Liver (tissue), 9 donors: ENCODE measurements around the gene RNU7-1. TPM values are rescaled to one million over a fixed set of nuclear protein-coding genes. Genes with fewer than 3 reads are reported as not detected.

ENCODE experiments used
- DNase-seq: peaks from one replicate; pipeline ENCODE4 v3.0.0-alpha.2; 2017; ENCODE audit warnings: low spot score
- H3K27ac ChIP-seq, 2 donors: one replicate each; pipeline ENCODE4 v1.7.0; 2013; ENCODE audit warnings: inconsistent platforms in 2 of 2, low read length in 2 of 2, control low read depth in 1 of 2, low read depth in 1 of 2, mild to moderate bottlenecking in 1 of 2
- H3K27me3 ChIP-seq, 4 donors: one replicate each; pipeline versions ENCODE4 v1.6.1 to v1.7.0; 2013; ENCODE audit warnings: low read length in 3 of 4, inconsistent platforms in 1 of 4, mild to moderate bottlenecking in 1 of 4, moderate library complexity in 1 of 4; ENCODE audit not compliant: control insufficient read depth in 4 of 4, insufficient read depth in 4 of 4
- H3K36me3 ChIP-seq, 4 donors: one replicate each; pipeline versions ENCODE4 v1.6.1 to v1.7.0; 2013; ENCODE audit warnings: low read length in 3 of 4, mild to moderate bottlenecking in 3 of 4, low read depth in 1 of 4, moderate library complexity in 1 of 4; ENCODE audit not compliant: control insufficient read depth in 4 of 4, insufficient read depth in 3 of 4
- H3K4me1 ChIP-seq, 4 donors: one replicate each; pipeline versions ENCODE4 v1.6.1 to v1.7.0; 2013; ENCODE audit warnings: low read length in 3 of 4, mild to moderate bottlenecking in 3 of 4, moderate library complexity in 1 of 4; ENCODE audit not compliant: control insufficient read depth in 4 of 4, insufficient read depth in 4 of 4
- H3K4me3 ChIP-seq, 3 donors: one replicate each; pipeline versions ENCODE4 v1.6.1 to v1.7.0; 2013; ENCODE audit warnings: low read length in 3 of 3, control low read depth in 1 of 3, low read depth in 1 of 3, mild to moderate bottlenecking in 1 of 3
- H3K9ac ChIP-seq, 2 donors: one replicate each; pipeline ENCODE4 v1.7.0; 2013; ENCODE audit warnings: low read length in 2 of 2, mild to moderate bottlenecking in 2 of 2, moderate library complexity in 2 of 2, control low read depth in 1 of 2, low read depth in 1 of 2
- H3K9me3 ChIP-seq, 4 donors: one replicate each; pipeline versions ENCODE4 v1.6.1 to v1.7.0; 2013; ENCODE audit warnings: low read length in 3 of 4; ENCODE audit not compliant: control insufficient read depth in 4 of 4
- ATF3 ChIP-seq: IDR thresholded peaks from 2 replicates; pipeline ENCODE4 v1.6.1; 2016; ENCODE audit warnings: antibody characterized with exemption
- CTCF ChIP-seq: fragments of 150-350 bp; IDR thresholded peaks from 2 replicates; pipeline ENCODE4 v1.5.1; 2017; ENCODE audit warnings: improper control_type of control experiment, low read depth, low read length; ENCODE audit not compliant: missing input control
- EGR1 ChIP-seq, 2 donors: IDR thresholded peaks; 2 replicates each; pipeline ENCODE4 v1.6.1; 2016 to 2018; ENCODE audit warnings: antibody characterized with exemption in 2 of 2, low read depth in 2 of 2
- FOXA1 ChIP-seq: IDR thresholded peaks from 2 replicates; pipeline ENCODE4 v1.6.1; 2016; ENCODE audit warnings: antibody characterized with exemption
- FOXA2 ChIP-seq: IDR thresholded peaks from 2 replicates; pipeline ENCODE4 v1.6.1; 2016; ENCODE audit warnings: antibody characterized with exemption
- GABPA ChIP-seq, 2 donors: IDR thresholded peaks in 1 of 2; conservative IDR thresholded peaks in 1 of 2; 2 replicates each; pipeline ENCODE4 v1.6.1; 2016; ENCODE audit warnings: antibody characterized with exemption in 2 of 2, mild to moderate bottlenecking in 1 of 2, moderate library complexity in 1 of 2
- HNF4A ChIP-seq, 2 donors: conservative IDR thresholded peaks; 2 replicates each; pipeline ENCODE4 v1.6.1; 2016; ENCODE audit warnings: antibody characterized with exemption in 2 of 2, mild to moderate bottlenecking in 2 of 2
- HNF4G ChIP-seq: IDR thresholded peaks from 2 replicates; pipeline ENCODE4 v1.6.1; 2016; ENCODE audit warnings: antibody characterized with exemption
- NR2F2 ChIP-seq: IDR thresholded peaks from 2 replicates; pipeline ENCODE4 v1.6.1; 2016; ENCODE audit warnings: antibody characterized with exemption
- RAD21 ChIP-seq, 2 donors: IDR thresholded peaks; 2 replicates each; pipeline ENCODE4 v1.6.1; 2016; ENCODE audit warnings: antibody characterized with exemption in 2 of 2, mild to moderate bottlenecking in 2 of 2
- REST ChIP-seq: IDR thresholded peaks from 2 replicates; pipeline ENCODE4 v1.6.1; 2016; ENCODE audit warnings: antibody characterized with exemption, mild to moderate bottlenecking
- RXRA ChIP-seq, 2 donors: IDR thresholded peaks; 2 replicates each; pipeline ENCODE4 v1.6.1; 2017 to 2018; ENCODE audit warnings: antibody characterized with exemption in 2 of 2, mild to moderate bottlenecking in 1 of 2
- SP1 ChIP-seq: IDR thresholded peaks from 2 replicates; pipeline ENCODE4 v1.6.1; 2018; ENCODE audit warnings: antibody characterized with exemption, mild to moderate bottlenecking
- YY1 ChIP-seq: IDR thresholded peaks from 2 replicates; pipeline ENCODE4 v1.6.1; 2016; ENCODE audit warnings: antibody characterized with exemption, mild to moderate bottlenecking
- ZBTB33 ChIP-seq: IDR thresholded peaks from 2 replicates; pipeline ENCODE4 v1.6.1; 2016; ENCODE audit warnings: antibody characterized with exemption
- WGBS: extraction: QIAGEN DNeasy Blood & Tissue Kit; methylation state at CpG from one replicate; pipeline ENCODE4 v1.1.7; 2013; 5-methylcytosine and 5-hydroxymethylcytosine counted together
- polyA plus RNA-seq, 2 donors: library from polyadenylated mRNA; stranded (reverse) in 1 of 2; unstranded in 1 of 2; fragments of 200-250 nt in 1 of 2; fragments of >200 nt in 1 of 2; fragmentation: Nextera tagmentation in 1 of 2; extraction: Ambion mirVana in 1 of 2; gene quantifications; one replicate each; pipeline versions ENCODE4 v1.2.1 to v1.2.3, GENCODE V29; 2013 to 2015
- total RNA-seq, 2 donors: library from RNA; depleted of rRNA; stranded (reverse); fragments of >200 nt; gene quantifications; one replicate each; pipeline ENCODE4 v1.2.3, GENCODE V29; 2014
- donor health status: healthy.
- donor health status: healthy.
- donor health status: healthy.
- donor health status: healthy.
- donor health status: healthy.

RNU7-1 gene
- total and polyA plus RNA-seq, 4 donors: not detected

GRCh38 chr12:6965714-6966113 lies 22.1 kb downstream of the RNU7-1 start:
- TF ChIP-seq EGR1 (IDR thresholded peaks at IDR 0.05; ENCODE audit: low read depth in 2 of 2) (no peak), FOXA1 (no peak), HNF4G (no peak), ZBTB33 (no peak), SP1 (no peak), YY1 (no peak), NR2F2 (no peak), ATF3 (no peak), REST (no peak), FOXA2 (no peak), GABPA (IDR thresholded peaks at IDR 0.05 in 1 of 2, conservative IDR thresholded peaks at IDR 0.05 in 1 of 2) (no peak)
- WGBS: 81% methylated on average over 4 of the region's 4 CpGs
- no peak for DNase-seq
- Histone ChIP-seq H3K27ac (peak overlapping the region; percentile 62 to 74), H3K4me1 (peaks cover 8 to 42% (median 24%) of the 10 kb centered on the region in 4 donors), H3K27me3 (no peaks in the 10 kb centered on the region), H3K9ac (no peak overlapping the region), H3K4me3 (no peak overlapping the region), H3K9me3 (no peaks in the 10 kb centered on the region), H3K36me3 (peaks cover 13 to 34% (median 28%) of the 10 kb centered on the region in 4 donors)

GRCh38 chr12:6966351-6966750 lies 22.7 kb downstream of the RNU7-1 start:
- no peak for DNase-seq

GRCh38 chr12:6967651-6968100 lies 24.1 kb downstream of the RNU7-1 start:
- no peak for DNase-seq
- Histone ChIP-seq H3K9ac (no peak overlapping the region), H3K4me1 (peaks cover 0 to 29% (median 24%) of the 10 kb centered on the region in 4 donors), H3K36me3 (peaks cover 13 to 34% (median 28%) of the 10 kb centered on the region in 4 donors), H3K4me3 (no peak overlapping the region), H3K27ac (peak overlapping the region in 1 of 2 donors; percentile 30), H3K27me3 (no peaks in the 10 kb centered on the region), H3K9me3 (no peaks in the 10 kb centered on the region)
- WGBS: 81% methylated on average over 10 of the region's 10 CpGs
- TF ChIP-seq SP1: no peak
- TF ChIP-seq CTCF: no peak
- no peak for TF ChIP-seq REST
- TF ChIP-seq HNF4A (conservative IDR thresholded peaks at IDR 0.05): no peak
- no peak for TF ChIP-seq ZBTB33
- TF ChIP-seq RAD21 (IDR thresholded peaks at IDR 0.05): no peak

More at GRCh38 chr12:6966351-6966750, 22.7 kb downstream of the RNU7-1 start:
- H3K4me3 ChIP-seq: no peak overlapping the region
- H3K9ac ChIP-seq: no peak overlapping the region
- no peak for TF ChIP-seq RXRA (IDR thresholded peaks at IDR 0.05)
- TF ChIP-seq YY1: no peak
- H3K27me3 ChIP-seq: no peaks in the 10 kb centered on the region
- peaks cover 13 to 34% (median 28%) of the 10 kb centered on the region in 4 donors for H3K36me3 ChIP-seq
- 85% methylated on average over 7 of the region's 7 CpGs for WGBS
- H3K4me1 ChIP-seq: peaks cover 6 to 36% (median 21%) of the 10 kb centered on the region in 4 donors
- no peak overlapping the region for H3K27ac ChIP-seq
- H3K9me3 ChIP-seq: no peaks in the 10 kb centered on the region
